PC-9 (cell line): ENCODE data around the gene LIPE. TPM values are rescaled to one million over a fixed set of nuclear protein-coding genes. Genes with fewer than 3 reads are reported as not detected.

Source experiments
- BruUV-seq: library from RNA; stranded (reverse); fragments of 400-500 nt; replicated peaks from 2 replicates; lab custom pipeline; 2021; lab: Mats Ljungman, UMichigan
- CTCF ChIA-PET: fragments of 300-600 bp; sonication (Branson Sonifier 250); formaldehyde crosslinking; loops from one replicate; lab custom pipeline; 2022; ENCODE audit warnings: antibody characterized with exemption; lab: Charles Lee
- POLR2A ChIA-PET: fragments of 300-600 bp; sonication (Branson Sonifier 250); formaldehyde crosslinking; loops from one replicate; lab custom pipeline; 2022; ENCODE audit warnings: antibody characterized with exemption; ENCODE audit not compliant: unreplicated experiment; lab: Charles Lee
- DNase-seq, 2 experiments: peaks; one replicate each; pipeline versions ENCODE4 v3.0.0 to v3.0.0-alpha.2; 2015 to 2022; ENCODE audit warnings: mixed read lengths in 1 of 2
- H2AFZ ChIP-seq: fragments of 200-600 bp; sonication (generic); 2 replicates; pipeline ENCODE4 v1.8.1; 2017; ENCODE audit warnings: antibody characterized with exemption
- H3F3A ChIP-seq: fragments of 200-600 bp; sonication (generic); 2 replicates; pipeline ENCODE4 v1.8.1; 2017; ENCODE audit warnings: antibody characterized with exemption, mild to moderate bottlenecking, low read depth; ENCODE audit not compliant: insufficient read depth
- H3K27ac ChIP-seq: fragments of 200-600 bp; sonication (generic); 2 replicates; pipeline ENCODE4 v1.6.1; 2016; ENCODE audit warnings: mixed run types
- H3K27me3 ChIP-seq: fragments of 200-600 bp; sonication (generic); 2 replicates; pipeline ENCODE4 v1.6.1; 2016; ENCODE audit warnings: low read depth, mixed run types; ENCODE audit not compliant: insufficient read depth
- H3K36me3 ChIP-seq: fragments of 200-600 bp; sonication (generic); 2 replicates; pipeline ENCODE4 v1.6.1; 2016; ENCODE audit warnings: low read depth, mixed run types
- H3K4me1 ChIP-seq: fragments of 200-600 bp; sonication (generic); replicated peaks from 2 replicates; pipeline ENCODE4 v1.6.1; 2016; ENCODE audit warnings: mixed run types; ENCODE audit not compliant: insufficient read depth
- H3K4me2 ChIP-seq: fragments of 200-600 bp; sonication (generic); 2 replicates; pipeline ENCODE4 v1.6.1; 2017; ENCODE audit warnings: mixed run types
- H3K4me3 ChIP-seq: fragments of 200-600 bp; sonication (generic); 2 replicates; pipeline ENCODE4 v1.6.1; 2016; ENCODE audit warnings: mixed run types
- H3K79me2 ChIP-seq: fragments of 200-600 bp; sonication (generic); 2 replicates; pipeline ENCODE4 v1.6.1; 2017; ENCODE audit warnings: low read depth, mixed run types
- H3K9me2 ChIP-seq: fragments of 200-600 bp; sonication (generic); 2 replicates; pipeline ENCODE4 v1.8.1; 2017; ENCODE audit warnings: mild to moderate bottlenecking; ENCODE audit not compliant: insufficient read depth
- H3K9me3 ChIP-seq: fragments of 200-600 bp; sonication (generic); 2 replicates; pipeline ENCODE4 v1.8.1; 2016; ENCODE audit warnings: low read depth; ENCODE audit not compliant: insufficient read depth
- H4K20me1 ChIP-seq: fragments of 200-600 bp; sonication (generic); 2 replicates; pipeline ENCODE4 v1.8.1; 2017; ENCODE audit not compliant: insufficient read depth
- EZH2 ChIP-seq: fragments of 200-600 bp; sonication (generic); IDR thresholded peaks from 2 replicates; pipeline ENCODE4 v1.8.0; 2017; ENCODE audit warnings: antibody characterized with exemption, low read depth
- intact Hi-C: fragments of 100-400 bp; cut with micrococcal nuclease; formaldehyde crosslinking; loops from one replicate; pipeline ENCODE4 v1.10.0; 2022; ENCODE audit not compliant: unreplicated experiment
- total RNA-seq: library from RNA; stranded (reverse); gene quantifications from 2 replicates; pipeline ENCODE4 v1.2.3, GENCODE V29; 2021
- TF ChIP-seq, protein P1 (sequence below): fragments of 200-600 bp; sonication (generic); conservative IDR thresholded peaks from 2 replicates; pipeline ENCODE4 v1.6.1; 2017; ENCODE audit warnings: mixed run types, antibody characterized with exemption, mild to moderate bottlenecking, moderate library complexity

LIPE gene
- total RNA-seq, 1 experiment from 2014 or later: 12.7 TPM

DNA sequence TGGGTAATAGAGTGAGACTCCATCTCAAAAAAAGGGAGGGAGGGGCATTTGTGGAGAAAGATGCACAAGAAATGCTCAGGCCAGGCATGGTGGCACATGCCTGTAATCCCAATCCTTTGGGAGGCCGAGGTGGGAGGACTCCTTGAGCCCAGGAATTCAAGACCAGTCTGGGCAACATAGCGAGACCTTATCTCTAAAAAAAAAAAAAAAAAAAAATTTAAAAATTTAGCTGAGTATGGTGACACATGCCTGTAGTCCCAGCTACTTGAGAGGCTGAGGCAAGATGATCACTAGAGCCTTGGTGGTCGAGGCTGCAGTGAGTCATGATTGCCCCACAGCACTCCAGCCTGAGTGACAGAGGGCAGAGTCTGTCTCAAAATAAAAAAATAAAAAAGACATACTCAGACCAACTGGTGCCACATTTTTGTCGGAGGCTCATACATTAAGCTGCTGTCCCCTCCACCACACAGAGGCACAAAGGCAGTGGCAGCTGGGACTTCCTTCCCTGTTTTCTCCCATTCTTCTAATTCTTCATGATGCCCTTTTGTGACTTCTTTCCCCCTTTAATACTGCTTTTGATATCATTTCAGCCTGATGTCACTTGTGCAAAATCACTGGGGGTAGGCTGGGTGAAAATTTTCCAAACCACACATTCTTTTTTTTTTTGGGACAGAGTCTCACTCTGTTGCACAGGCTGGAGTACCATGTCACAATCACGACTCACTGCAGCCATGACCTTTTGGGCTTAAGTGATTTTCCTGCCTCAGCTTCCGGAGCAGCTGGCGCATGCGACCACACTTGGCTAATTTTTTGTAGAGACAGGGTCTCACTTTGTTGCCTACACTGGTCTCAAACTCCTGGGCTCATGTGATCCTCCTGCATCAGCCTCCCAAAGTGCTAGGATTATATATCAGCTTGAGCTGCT, 42.4 kb upstream of the LIPE start:
- peaks cover 53% of the 10 kb centered on the region for H3F3A ChIP-seq
- H3K4me3 ChIP-seq: no peak overlapping the region
- H3K9me3 ChIP-seq: no peaks in the 10 kb centered on the region
- no peaks in the 10 kb centered on the region for H4K20me1 ChIP-seq
- H3K27me3 ChIP-seq: no peaks in the 10 kb centered on the region
- intact Hi-C loops: no loop called here
- H3K4me2 ChIP-seq: peak overlapping the region; percentile 29; the same call in 1 of the 2 replicates
- H3K9me2 ChIP-seq: no peaks in the 10 kb centered on the region
- ChIA-PET CTCF (interaction anchor here (0.7 to 1.2 kb wide), 2 partner anchors 28 to 224 kb away, joined by 4 to 5 read pairs; no protein-coding TSS in a partner anchor), POLR2A (no interaction called here)
- DNase-seq: peak in 1 of 2 experiments; percentile 43
- no peak overlapping the region for H2AFZ ChIP-seq
- peaks cover 47% of the 10 kb centered on the region for H3K4me1 ChIP-seq
- no peaks in the 10 kb centered on the region for H3K36me3 ChIP-seq
- BruUV-seq: no TSS peak
- no peaks in the 10 kb centered on the region for H3K79me2 ChIP-seq
- TF ChIP-seq EZH2: no peak
- TF ChIP-seq, protein P1, sequence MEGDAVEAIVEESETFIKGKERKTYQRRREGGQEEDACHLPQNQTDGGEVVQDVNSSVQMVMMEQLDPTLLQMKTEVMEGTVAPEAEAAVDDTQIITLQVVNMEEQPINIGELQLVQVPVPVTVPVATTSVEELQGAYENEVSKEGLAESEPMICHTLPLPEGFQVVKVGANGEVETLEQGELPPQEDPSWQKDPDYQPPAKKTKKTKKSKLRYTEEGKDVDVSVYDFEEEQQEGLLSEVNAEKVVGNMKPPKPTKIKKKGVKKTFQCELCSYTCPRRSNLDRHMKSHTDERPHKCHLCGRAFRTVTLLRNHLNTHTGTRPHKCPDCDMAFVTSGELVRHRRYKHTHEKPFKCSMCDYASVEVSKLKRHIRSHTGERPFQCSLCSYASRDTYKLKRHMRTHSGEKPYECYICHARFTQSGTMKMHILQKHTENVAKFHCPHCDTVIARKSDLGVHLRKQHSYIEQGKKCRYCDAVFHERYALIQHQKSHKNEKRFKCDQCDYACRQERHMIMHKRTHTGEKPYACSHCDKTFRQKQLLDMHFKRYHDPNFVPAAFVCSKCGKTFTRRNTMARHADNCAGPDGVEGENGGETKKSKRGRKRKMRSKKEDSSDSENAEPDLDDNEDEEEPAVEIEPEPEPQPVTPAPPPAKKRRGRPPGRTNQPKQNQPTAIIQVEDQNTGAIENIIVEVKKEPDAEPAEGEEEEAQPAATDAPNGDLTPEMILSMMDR: no peak
- H3K27ac ChIP-seq: no peak overlapping the region

DNA sequence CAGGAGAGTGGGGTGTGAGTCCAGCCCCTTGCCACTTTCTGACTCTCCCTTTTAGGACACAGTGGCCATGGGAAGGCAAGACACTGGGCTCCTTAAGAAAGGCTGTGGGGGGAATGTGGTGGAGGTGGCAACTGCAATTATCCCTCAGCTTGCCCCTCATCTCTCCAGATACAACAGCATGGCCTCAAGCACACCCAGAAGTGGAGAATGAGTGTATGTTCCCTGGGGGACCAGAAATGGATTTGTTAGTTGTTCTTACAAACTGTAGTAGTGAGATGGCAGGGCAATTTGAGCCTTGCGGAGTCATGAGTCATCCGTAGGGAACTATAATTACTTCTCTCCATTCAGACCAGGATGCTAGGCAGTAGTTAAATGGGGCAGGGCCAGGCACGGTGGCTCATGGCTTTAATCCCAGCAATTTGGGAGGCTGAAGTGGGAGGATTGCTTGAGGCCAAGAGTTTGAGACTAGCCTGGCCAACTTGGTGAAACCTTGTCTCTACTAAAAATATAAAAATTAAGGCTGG, 41.1 kb upstream of the LIPE start:
- Histone ChIP-seq H3K79me2 (no peaks in the 10 kb centered on the region), H3K9me3 (no peaks in the 10 kb centered on the region), H3K27me3 (no peaks in the 10 kb centered on the region), H3K4me3 (no peak overlapping the region), H3K36me3 (no peaks in the 10 kb centered on the region), H3K4me1 (peaks cover 47% of the 10 kb centered on the region), H3K4me2 (peak overlapping the region; percentile 6; the same call in 1 of the 2 replicates), H3K27ac (peak overlapping the region; percentile 60; the same call in 1 of the 2 replicates), H3K9me2 (no peaks in the 10 kb centered on the region), H4K20me1 (no peaks in the 10 kb centered on the region), H2AFZ (no peak overlapping the region), H3F3A (peaks cover 53% of the 10 kb centered on the region)
- DNase-seq: peak; percentile 36 to 87
- POLR2A ChIA-PET: no interaction called here
- CTCF ChIA-PET: no interaction called here
- intact Hi-C loops: no loop called here
- TF ChIP-seq EZH2: no peak
- TF ChIP-seq, protein P1: no peak
- no TSS peak for BruUV-seq

DNA sequence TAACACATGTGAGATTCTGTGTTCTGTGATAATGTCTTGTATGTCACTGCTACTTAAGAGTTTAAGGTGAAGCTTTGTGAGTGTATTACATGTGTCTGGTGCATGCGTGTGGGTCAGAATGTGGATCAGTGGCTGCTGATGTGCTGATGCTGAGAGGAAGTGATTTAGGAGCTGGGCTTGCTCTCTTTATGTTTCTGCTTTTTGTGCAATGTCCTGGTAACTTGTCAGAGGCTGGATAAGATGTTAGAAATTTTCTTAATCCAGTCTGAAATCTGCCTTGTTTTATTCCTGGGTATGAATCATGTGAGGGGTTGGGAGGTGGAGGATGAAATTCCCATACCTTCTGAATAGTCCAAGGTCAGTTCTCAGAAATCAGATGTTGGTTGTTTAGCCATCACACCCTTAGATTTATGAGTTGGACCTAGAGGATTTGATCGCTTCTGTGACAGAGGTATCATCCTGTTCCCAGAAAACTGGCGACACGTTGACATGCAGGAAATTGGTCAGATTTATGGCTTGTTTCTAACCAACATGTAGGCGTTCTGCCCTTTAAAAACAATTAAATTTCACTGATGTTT, 40.1 kb upstream of the LIPE start:
- no peak overlapping the region for H3K27ac ChIP-seq
- DNase-seq: no peak
- intact Hi-C loops: no loop called here
- no peak overlapping the region for H2AFZ ChIP-seq
- no peaks in the 10 kb centered on the region for H3K27me3 ChIP-seq
- H3K79me2 ChIP-seq: no peaks in the 10 kb centered on the region
- no peaks in the 10 kb centered on the region for H3K36me3 ChIP-seq
- H3K4me3 ChIP-seq: no peak overlapping the region
- no peaks in the 10 kb centered on the region for H3K9me2 ChIP-seq
- no TSS peak for BruUV-seq
- TF ChIP-seq EZH2: no peak
- TF ChIP-seq, protein P1: no peak
- peaks cover 46% of the 10 kb centered on the region for H3F3A ChIP-seq
- H3K4me1 ChIP-seq: peaks cover 38% of the 10 kb centered on the region
- H3K4me2 ChIP-seq: no peak overlapping the region
- POLR2A ChIA-PET: interaction anchor here (0.7 kb wide), 1 partner anchor 9 kb away, joined by 3 read pairs; no protein-coding TSS in a partner anchor
- H4K20me1 ChIP-seq: no peaks in the 10 kb centered on the region
- no peaks in the 10 kb centered on the region for H3K9me3 ChIP-seq
- CTCF ChIA-PET: interaction anchor here (0.6 kb wide), 1 partner anchor 22 kb away, joined by 3 read pairs; no protein-coding TSS in a partner anchor
